ENCODE data around the gene RHBDF1.

The RHBDF1 gene

GRCh38 chr16:114327-114726, 41.9 kb upstream of the RHBDF1 start:
- no peak for ATAC-seq
- TF ChIP-seq CSDC2 (CRISPR knock-in tag; IDR thresholded peaks at IDR 0.05): no peak
- TF ChIP-seq SNAI2 (CRISPR knock-in tag; IDR thresholded peaks at IDR 0.05): no peak
- TF ChIP-seq PPARA (CRISPR knock-in tag; IDR thresholded peaks at IDR 0.05; ENCODE audit: borderline replicate concordance): no peak
- no peak for TF ChIP-seq ZNF70 (CRISPR knock-in tag; IDR thresholded peaks at IDR 0.05)
- TF ChIP-seq CSRNP3 (CRISPR knock-in tag; IDR thresholded peaks at IDR 0.05): no peak
- TF ChIP-seq ESRRG (CRISPR knock-in tag; IDR thresholded peaks at IDR 0.05): no peak
- no peak for TF ChIP-seq RARB (CRISPR knock-in tag; IDR thresholded peaks at IDR 0.05)
- no peak for TF ChIP-seq POU6F1 (CRISPR knock-in tag; IDR thresholded peaks at IDR 0.05; ENCODE audit: borderline replicate concordance, low read depth)
- TF ChIP-seq GLIS3 (CRISPR knock-in tag; IDR thresholded peaks at IDR 0.05): no peak
- no peak for TF ChIP-seq ZC3H10 (CRISPR knock-in tag; IDR thresholded peaks at IDR 0.05)
- TF ChIP-seq CREB5 (CRISPR knock-in tag; IDR thresholded peaks at IDR 0.05; ENCODE audit: low read depth): no peak
- no peak for TF ChIP-seq OSR1 (CRISPR knock-in tag; IDR thresholded peaks at IDR 0.05)
- no peak for TF ChIP-seq ZFP30 (CRISPR knock-in tag; IDR thresholded peaks at IDR 0.05)
- TF ChIP-seq ISL1 (CRISPR knock-in tag; IDR thresholded peaks at IDR 0.05): no peak
- TF ChIP-seq ARNTL (CRISPR knock-in tag; IDR thresholded peaks at IDR 0.05; ENCODE audit: borderline replicate concordance, low read depth): no peak

- ATAC-seq: no peak
- TF ChIP-seq SNAI2 (CRISPR knock-in tag; IDR thresholded peaks at IDR 0.05): no peak
- no peak for TF ChIP-seq OSR1 (CRISPR knock-in tag; IDR thresholded peaks at IDR 0.05)
- TF ChIP-seq ZNF70 (CRISPR knock-in tag; IDR thresholded peaks at IDR 0.05): no peak
- TF ChIP-seq TCF4 (CRISPR knock-in tag; IDR thresholded peaks at IDR 0.05; ENCODE audit: borderline replicate concordance): no peak
- TF ChIP-seq CREB5 (CRISPR knock-in tag; IDR thresholded peaks at IDR 0.05; ENCODE audit: low read depth): no peak
- no peak for TF ChIP-seq CSRNP3 (CRISPR knock-in tag; IDR thresholded peaks at IDR 0.05)
- TF ChIP-seq PATZ1 (CRISPR knock-in tag; IDR thresholded peaks at IDR 0.05; ENCODE audit: borderline replicate concordance): no peak
- no peak for TF ChIP-seq RARB (CRISPR knock-in tag; IDR thresholded peaks at IDR 0.05)
- TF ChIP-seq ZC3H10 (CRISPR knock-in tag; IDR thresholded peaks at IDR 0.05): no peak
- TF ChIP-seq ZNF8 (CRISPR knock-in tag; IDR thresholded peaks at IDR 0.05): no peak
Observed at GRCh38 chr16:112153-112840, 39.9 kb upstream of the RHBDF1 start.

- ATAC-seq: peak; percentile 96
- no peak for TF ChIP-seq ISL1 (CRISPR knock-in tag; IDR thresholded peaks at IDR 0.05)
- 0 out of 2 replicates have a peak, but pooled peaks have one; percentile 56 for TF ChIP-seq ZFP3 (CRISPR knock-in tag; IDR thresholded peaks at IDR 0.05)
Observed at GRCh38 chr16:106623-107324, 34.3 kb upstream of the RHBDF1 start.
